ENCODE measurements around the gene GATA2.

GATA2 gene

DNA sequence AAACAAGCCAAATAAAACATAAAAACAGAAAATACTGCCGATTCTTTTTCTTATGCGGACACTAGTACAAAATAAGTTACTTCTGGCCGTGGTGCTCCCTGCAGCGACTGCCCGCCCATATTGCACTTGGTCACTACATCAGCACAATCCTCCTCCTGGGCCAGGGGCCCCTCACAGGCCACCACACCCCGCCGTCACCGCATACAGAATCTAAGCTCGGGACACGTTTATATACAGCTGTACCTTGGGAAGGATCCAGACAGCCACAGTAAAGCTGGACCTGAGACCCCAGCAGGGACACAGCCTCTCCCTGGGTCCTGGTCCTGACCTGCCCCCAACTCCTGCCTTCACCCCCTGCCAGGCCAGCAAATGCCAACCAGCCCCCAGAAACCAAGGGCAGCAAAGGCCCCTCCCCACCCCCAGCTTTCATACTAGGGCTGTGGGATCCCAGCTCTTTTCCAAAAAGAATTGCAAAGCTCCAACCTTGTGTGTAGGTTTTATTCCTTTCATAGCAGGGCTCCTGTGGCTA is 13.4 kb downstream of the GATA2 start:
- Mint-ChIP-seq H3K36me3 (ENCODE audit: low read depth) (peaks cover 21% of the 10 kb centered on the region), H3K9me3 (no peaks in the 10 kb centered on the region), H3K27me3 (ENCODE audit: low read depth) (peaks cover 92% of the 10 kb centered on the region), H3K4me1 (peaks cover 21% of the 10 kb centered on the region), H3K4me3 (peak overlapping the region in 1 of 3 experiments; percentile 3), H3K27ac (no peak overlapping the region)
- TF ChIP-seq, protein P1, sequence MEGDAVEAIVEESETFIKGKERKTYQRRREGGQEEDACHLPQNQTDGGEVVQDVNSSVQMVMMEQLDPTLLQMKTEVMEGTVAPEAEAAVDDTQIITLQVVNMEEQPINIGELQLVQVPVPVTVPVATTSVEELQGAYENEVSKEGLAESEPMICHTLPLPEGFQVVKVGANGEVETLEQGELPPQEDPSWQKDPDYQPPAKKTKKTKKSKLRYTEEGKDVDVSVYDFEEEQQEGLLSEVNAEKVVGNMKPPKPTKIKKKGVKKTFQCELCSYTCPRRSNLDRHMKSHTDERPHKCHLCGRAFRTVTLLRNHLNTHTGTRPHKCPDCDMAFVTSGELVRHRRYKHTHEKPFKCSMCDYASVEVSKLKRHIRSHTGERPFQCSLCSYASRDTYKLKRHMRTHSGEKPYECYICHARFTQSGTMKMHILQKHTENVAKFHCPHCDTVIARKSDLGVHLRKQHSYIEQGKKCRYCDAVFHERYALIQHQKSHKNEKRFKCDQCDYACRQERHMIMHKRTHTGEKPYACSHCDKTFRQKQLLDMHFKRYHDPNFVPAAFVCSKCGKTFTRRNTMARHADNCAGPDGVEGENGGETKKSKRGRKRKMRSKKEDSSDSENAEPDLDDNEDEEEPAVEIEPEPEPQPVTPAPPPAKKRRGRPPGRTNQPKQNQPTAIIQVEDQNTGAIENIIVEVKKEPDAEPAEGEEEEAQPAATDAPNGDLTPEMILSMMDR (IDR thresholded peaks at IDR 0.05; ENCODE audit: unreplicated experiment in 3 of 3): no peak

DNA sequence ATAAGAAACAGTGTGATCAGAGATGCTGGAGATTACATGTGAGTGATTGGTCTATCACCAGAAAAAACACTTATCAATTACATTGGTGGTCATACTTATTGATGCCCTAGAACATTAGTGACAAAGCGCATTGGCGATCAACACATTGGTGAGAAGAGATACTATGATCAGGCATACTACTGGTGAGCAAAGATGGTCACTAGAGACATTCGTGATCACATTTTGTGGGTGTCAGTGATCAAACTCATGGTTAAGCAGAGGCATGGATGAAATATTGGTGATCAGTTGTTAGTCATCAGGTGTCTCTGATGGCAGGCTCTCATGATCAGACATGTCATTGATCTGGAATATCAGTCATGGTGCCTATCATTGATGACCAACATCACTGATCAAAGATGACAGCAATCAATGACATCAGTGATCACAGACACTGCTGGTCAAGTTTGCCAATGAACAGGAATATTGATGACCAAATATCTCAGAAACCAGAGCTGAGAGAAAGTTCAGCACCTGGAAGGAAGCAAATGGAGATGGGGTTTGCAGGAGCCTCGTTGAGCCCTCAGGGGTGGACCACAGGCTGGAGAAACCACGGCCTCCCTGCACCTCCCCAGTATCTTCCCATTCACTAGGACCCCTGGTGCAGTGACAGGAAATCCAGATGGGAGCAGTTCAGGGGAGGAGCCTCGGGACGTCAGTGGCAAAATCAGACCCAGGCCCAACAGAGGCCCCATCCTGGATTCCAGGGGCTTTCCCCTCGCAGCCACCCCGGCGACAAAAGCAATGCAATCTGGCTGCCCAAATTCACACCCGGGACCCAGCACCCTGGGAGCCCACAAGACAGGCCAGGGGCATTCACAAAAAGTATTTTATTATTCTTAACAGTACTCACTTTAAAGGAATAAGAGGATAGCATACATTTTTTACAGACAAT is 14.2 kb downstream of the GATA2 start:
- peaks cover 21% of the 10 kb centered on the region for H3K4me1 Mint-ChIP-seq
- TF ChIP-seq, protein P1 (IDR thresholded peaks at IDR 0.05; ENCODE audit: unreplicated experiment in 3 of 3): no peak
- no peak overlapping the region for H3K4me3 Mint-ChIP-seq
- no peak overlapping the region for H3K27ac Mint-ChIP-seq
- H3K9me3 Mint-ChIP-seq: no peaks in the 10 kb centered on the region
- H3K36me3 Mint-ChIP-seq (ENCODE audit: low read depth): peaks cover 21% of the 10 kb centered on the region
- peaks cover 90% of the 10 kb centered on the region for H3K27me3 Mint-ChIP-seq (ENCODE audit: low read depth)

DNA sequence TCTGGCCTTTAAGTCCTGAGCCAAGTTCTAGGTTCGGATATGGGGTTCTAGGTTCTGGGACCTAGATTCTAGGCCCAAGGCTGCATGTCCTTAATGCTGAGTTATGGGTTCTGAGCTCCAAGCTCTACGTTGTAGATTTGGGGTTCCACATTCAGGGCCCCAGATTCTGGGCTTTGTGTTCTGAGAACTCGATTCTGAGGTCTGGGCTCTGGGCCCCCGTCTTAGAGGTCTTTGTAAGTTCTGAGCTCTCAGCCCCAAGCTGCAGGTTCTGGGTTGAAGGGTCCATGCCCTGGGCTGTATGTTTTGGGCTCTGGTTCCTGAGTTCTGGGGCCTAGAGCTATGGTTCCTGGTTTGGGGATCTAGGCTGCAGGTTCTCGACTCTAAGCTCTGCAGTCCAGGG is 16.3 kb downstream of the GATA2 start:
- Mint-ChIP-seq H3K27me3 (ENCODE audit: low read depth) (peaks cover 85% of the 10 kb centered on the region), H3K36me3 (ENCODE audit: low read depth) (peaks cover 17% of the 10 kb centered on the region), H3K4me3 (no peak overlapping the region), H3K27ac (no peak overlapping the region), H3K9me3 (no peaks in the 10 kb centered on the region), H3K4me1 (no peaks in the 10 kb centered on the region)
- TF ChIP-seq, protein P1 (IDR thresholded peaks at IDR 0.05; ENCODE audit: unreplicated experiment in 3 of 3): no peak

DNA sequence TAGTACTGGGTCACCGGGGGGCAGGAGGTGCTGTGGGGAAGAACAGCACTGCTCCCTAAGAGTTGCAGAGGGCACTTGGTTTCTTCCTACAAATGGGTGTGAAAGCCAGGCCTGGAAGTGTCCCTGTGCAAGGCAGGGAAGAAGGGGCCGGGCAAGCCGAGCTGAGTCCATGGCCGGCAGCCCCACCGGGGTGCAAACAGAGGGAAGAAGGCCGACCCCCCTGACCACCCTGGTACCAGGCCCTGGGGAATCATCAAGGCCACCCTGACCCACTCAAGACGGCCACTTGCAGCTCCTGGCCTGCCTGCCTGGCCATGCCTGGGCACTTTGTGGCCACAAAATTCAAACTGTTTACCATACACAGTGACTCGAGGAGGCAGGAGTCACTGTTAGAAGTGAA is 17.6 kb downstream of the GATA2 start:
- Mint-ChIP-seq H3K4me3 (no peak overlapping the region), H3K9me3 (no peaks in the 10 kb centered on the region), H3K4me1 (no peaks in the 10 kb centered on the region), H3K27me3 (ENCODE audit: low read depth) (peaks cover 85% of the 10 kb centered on the region), H3K36me3 (ENCODE audit: low read depth) (peaks cover 14% of the 10 kb centered on the region), H3K27ac (no peak overlapping the region)
- TF ChIP-seq, protein P1 (IDR thresholded peaks at IDR 0.05; ENCODE audit: unreplicated experiment in 3 of 3): no peak

DNA sequence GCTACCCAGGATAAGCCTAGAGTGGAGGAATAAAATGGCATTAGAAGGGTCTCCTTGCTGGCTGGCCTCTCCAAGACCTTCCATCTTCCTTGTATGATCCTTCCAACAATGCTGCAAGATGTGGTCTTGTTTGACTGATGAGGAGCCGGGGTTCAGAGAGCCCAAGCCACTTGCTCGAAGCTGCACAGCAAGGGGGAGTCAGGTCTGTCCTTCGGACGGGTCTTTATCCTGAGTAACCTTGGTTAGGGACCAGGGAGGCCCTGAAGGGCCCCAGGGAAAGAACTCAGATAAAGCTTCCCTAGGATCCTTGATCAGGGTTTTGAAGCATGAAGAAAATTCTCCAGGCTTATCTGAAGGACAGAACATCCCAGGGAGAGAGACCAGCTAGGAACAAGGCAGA is 19.3 kb downstream of the GATA2 start:
- TF ChIP-seq, protein P1 (IDR thresholded peaks at IDR 0.05; ENCODE audit: unreplicated experiment in 3 of 3): no peak
- Mint-ChIP-seq H3K36me3 (ENCODE audit: low read depth) (peaks cover 8% of the 10 kb centered on the region), H3K27ac (no peak overlapping the region), H3K4me3 (no peak overlapping the region), H3K27me3 (ENCODE audit: low read depth) (peaks cover 74% of the 10 kb centered on the region), H3K4me1 (no peaks in the 10 kb centered on the region), H3K9me3 (no peaks in the 10 kb centered on the region)

Measured in nephron (organoid).